NB4 (cell line): ENCODE data around the gene BRINP2.

Source experiments
- DNase-seq: peaks from one replicate; pipeline ENCODE4 v3.0.0; 2010; ENCODE audit warnings: low read depth
- H3K4me3 ChIP-seq: one replicate; pipeline ENCODE4 v1.5.1; 2011; ENCODE audit warnings: mild to moderate bottlenecking, low read depth, low read length, moderate library complexity
- MYC ChIP-seq: IDR thresholded peaks from 2 replicates; pipeline ENCODE4 v1.6.1; 2011; ENCODE audit warnings: low read depth, low read length
- POLR2A ChIP-seq: IDR thresholded peaks from 2 replicates; pipeline ENCODE4 v1.6.1; 2011; ENCODE audit warnings: mild to moderate bottlenecking; ENCODE audit not compliant: insufficient read length; ENCODE audit errors: extremely low read depth
- TF ChIP-seq, protein P1 (sequence below): IDR thresholded peaks from one replicate; pipeline ENCODE4 v1.5.1; 2012; ENCODE audit warnings: low read depth, low read length
- TF ChIP-seq, protein P2 (sequence below): IDR thresholded peaks from 2 replicates; pipeline ENCODE4 v1.6.1; 2011; ENCODE audit warnings: low read depth, low read length

BRINP2 gene

DNA sequence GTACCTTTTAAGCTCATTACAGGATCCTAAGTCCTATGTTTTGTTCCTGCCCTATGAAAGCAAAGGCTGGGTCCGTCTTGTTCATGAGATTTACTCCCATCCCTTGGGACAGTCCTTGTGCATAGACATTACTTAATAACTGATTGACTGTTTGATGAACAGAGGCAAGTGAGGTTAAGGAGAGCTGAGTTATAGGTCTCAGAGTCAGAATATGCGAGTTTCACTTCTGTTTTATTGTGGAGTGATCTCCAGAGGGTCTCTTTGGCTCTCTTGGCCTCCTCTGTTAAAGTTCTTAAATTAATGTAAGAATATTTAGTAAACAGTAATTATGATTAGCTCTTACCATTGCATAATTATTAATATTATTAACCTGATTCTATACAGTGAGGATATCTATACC is 52.6 kb downstream of the BRINP2 start:
- TF ChIP-seq POLR2A (no peak), MYC (no peak)
- TF ChIP-seq, protein P1, sequence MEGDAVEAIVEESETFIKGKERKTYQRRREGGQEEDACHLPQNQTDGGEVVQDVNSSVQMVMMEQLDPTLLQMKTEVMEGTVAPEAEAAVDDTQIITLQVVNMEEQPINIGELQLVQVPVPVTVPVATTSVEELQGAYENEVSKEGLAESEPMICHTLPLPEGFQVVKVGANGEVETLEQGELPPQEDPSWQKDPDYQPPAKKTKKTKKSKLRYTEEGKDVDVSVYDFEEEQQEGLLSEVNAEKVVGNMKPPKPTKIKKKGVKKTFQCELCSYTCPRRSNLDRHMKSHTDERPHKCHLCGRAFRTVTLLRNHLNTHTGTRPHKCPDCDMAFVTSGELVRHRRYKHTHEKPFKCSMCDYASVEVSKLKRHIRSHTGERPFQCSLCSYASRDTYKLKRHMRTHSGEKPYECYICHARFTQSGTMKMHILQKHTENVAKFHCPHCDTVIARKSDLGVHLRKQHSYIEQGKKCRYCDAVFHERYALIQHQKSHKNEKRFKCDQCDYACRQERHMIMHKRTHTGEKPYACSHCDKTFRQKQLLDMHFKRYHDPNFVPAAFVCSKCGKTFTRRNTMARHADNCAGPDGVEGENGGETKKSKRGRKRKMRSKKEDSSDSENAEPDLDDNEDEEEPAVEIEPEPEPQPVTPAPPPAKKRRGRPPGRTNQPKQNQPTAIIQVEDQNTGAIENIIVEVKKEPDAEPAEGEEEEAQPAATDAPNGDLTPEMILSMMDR: no peak
- TF ChIP-seq, protein P2, sequence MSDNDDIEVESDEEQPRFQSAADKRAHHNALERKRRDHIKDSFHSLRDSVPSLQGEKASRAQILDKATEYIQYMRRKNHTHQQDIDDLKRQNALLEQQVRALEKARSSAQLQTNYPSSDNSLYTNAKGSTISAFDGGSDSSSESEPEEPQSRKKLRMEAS: no peak
- no peak for DNase-seq
- H3K4me3 ChIP-seq: no peak overlapping the region

DNA sequence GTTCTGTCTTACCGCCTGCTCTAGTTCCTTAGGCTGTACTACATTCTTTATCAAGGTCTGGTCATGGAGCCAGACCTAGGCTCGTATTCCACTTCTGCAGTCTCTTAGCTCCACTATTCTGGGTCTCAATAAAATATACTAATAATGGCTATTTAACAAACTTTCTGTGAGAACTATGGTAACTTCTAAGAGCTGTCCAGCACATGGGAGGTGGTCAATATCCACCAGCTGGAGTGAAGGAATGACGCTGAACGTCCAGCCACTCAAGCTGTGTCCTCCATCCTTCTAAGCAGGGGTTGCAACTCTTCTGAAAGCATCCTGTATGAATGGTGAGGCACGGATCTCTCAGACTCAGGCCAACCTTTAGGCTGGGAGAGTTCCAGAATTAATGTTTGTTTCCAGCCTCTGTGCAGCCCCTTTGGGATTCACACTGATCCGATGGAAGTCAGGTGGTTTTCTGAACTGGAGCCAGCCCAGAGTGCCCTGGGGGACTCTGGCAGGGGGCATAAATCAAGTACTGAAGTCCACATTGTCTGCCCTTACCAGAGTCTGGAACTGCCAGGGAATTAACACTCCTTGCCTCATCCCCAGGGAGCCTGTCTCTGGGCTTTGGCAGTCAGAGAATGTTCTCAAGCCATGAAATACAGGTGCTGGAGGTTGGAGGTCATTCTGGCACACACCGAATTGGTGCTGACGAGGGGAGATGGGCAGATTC is 57.4 kb downstream of the BRINP2 start:
- TF ChIP-seq, protein P1: no peak
- TF ChIP-seq, protein P2: no peak
- TF ChIP-seq POLR2A (no peak), MYC (no peak)
- DNase-seq: no peak
- H3K4me3 ChIP-seq: no peak overlapping the region

DNA sequence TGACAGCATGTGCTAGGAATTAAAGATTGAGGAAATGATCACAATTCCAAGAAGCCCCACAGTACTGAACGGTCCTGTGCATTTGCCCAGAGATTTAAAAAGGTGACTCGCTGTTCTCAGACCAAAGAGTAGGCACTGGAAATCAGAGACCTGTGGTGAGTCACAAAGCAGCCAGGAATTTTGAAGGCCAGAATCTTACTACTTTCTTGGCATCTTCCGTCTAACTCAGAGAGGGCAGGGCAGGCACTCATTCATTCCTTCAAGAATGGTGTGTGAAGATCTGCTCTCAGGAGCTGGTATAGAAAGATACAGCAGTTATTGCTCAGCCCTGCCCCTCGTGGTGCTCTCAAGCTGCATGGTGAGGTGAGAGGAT is 57.9 kb downstream of the BRINP2 start:
- no peak for DNase-seq

DNA sequence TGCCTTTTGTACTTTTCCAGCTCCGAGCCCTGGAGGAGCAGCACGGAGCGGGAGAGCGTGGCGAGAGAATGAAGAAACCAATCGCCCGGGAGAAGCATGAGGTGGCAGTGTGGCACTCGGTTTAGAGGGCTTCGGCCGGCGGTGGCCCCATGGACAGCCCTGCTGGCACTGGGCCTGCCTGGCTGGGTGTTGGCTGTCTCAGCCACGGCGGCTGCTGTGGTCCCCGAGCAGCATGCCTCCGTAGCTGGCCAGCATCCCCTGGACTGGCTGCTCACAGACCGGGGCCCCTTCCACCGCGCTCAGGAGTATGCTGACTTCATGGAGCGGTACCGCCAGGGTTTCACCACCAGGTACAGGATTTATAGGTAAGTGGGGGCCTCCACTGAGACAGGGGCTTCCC is 59.0 kb downstream of the BRINP2 start:
- H3K4me3 ChIP-seq: no peak overlapping the region
- TF ChIP-seq MYC (no peak), POLR2A (no peak)
- TF ChIP-seq, protein P2: no peak
- TF ChIP-seq, protein P1: no peak
- no peak for DNase-seq

More for the DNA sequence above, 57.9 kb downstream of the BRINP2 start:
- no peak overlapping the region for H3K4me3 ChIP-seq
- TF ChIP-seq, protein P1: no peak
- TF ChIP-seq POLR2A (no peak), MYC (no peak)
- TF ChIP-seq, protein P2: no peak

DNA sequence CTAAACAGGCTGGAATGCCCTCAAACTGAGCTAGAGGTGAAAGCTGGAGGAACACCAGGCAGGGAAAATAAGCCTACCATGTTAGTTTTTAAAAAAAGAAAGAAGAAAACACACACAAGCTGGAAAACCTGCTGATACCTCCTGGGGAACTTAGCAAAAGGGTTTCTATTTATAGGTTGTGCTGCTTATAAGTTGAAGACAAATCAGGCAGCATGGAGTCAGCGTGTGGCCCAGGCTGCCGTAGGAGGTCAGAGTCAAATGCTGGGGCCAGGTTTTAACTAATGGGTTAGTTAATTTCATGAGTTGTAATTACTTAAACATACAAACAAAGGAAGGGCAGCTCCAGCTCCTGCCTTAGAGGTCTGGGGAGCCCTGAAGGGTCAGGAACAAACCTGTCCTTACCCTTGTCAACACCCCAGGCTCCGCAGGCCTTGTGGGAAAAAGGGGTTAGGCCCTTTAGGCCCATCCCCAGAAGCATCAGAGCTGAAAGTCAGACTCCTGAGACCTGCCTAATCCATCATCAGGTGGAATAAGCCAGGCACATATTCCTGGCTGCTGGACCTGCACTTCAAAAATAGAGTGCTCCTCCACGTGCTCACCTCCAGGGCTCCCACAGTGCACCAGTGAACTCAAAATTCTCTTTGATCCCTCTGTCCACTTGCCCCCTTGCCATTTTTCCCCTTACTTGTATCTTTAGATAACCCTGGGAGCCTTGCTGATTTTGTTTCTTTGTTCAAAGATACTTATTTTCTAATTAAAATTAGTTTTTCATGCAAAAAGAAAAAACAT is 59.7 kb downstream of the BRINP2 start:
- no peak for DNase-seq
- TF ChIP-seq, protein P1: no peak
- TF ChIP-seq, protein P2: no peak
- TF ChIP-seq MYC (no peak), POLR2A (no peak)
- no peak overlapping the region for H3K4me3 ChIP-seq
